A673 (cell line): Measurements from ENCODE around the gene EGR1.

Source experiments
- CTCF ChIP-seq: fragments of 300-800, 200-600 bp; sonication (generic); conservative IDR thresholded peaks from 2 replicates; pipeline ENCODE4 v1.5.1; 2017; ENCODE audit warnings: low read depth, mild to moderate bottlenecking, antibody characterized with exemption, low read length, moderate library complexity, mixed read lengths
- EZH2 ChIP-seq: fragments of 200-600 bp; sonication (generic); IDR thresholded peaks from 2 replicates; pipeline ENCODE4 v1.6.1; 2017; ENCODE audit warnings: borderline replicate concordance, low read depth, mild to moderate bottlenecking, mixed read lengths, antibody characterized with exemption, low read length; ENCODE audit not compliant: poor library complexity, severe bottlenecking

DNA sequence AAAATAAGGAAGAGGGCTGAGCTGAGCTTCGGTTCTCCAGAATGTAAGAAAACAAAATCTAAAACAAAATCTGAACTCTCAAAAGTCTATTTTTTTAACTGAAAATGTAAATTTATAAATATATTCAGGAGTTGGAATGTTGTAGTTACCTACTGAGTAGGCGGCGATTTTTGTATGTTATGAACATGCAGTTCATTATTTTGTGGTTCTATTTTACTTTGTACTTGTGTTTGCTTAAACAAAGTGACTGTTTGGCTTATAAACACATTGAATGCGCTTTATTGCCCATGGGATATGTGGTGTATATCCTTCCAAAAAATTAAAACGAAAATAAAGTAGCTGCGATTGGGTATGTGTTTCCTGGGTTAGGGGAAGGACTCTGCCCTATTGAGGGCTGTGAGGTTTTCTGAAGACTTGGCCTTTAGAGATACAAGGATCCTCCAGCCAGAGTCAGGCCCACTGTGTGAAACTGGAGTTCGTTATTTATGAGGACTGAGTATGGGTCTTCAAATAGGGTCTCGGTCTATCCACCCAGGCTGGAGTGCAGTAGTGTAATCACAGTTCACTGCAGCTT lies 3.8 kb downstream of the EGR1 start:
- TF ChIP-seq CTCF = no peak
- TF ChIP-seq EZH2 = no peak
